Measurements from ENCODE around the gene APOBEC2. TPM values are rescaled to one million over a fixed set of nuclear protein-coding genes. Genes with fewer than 3 reads are reported as not detected.

APOBEC2 gene
- polyA plus RNA-seq, 2 of the 4 experiments (the other 2 are of a cell fraction) = not detected

GRCh38 chr6:41021832-41022231, 31.2 kb upstream of the APOBEC2 start:
- TF ChIP-seq, protein P1, sequence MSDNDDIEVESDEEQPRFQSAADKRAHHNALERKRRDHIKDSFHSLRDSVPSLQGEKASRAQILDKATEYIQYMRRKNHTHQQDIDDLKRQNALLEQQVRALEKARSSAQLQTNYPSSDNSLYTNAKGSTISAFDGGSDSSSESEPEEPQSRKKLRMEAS (IDR thresholded peaks at IDR 0.05) = peak; percentile 39; the same call in 1 of the 2 replicates
- no peak for TF ChIP-seq POLR2A (IDR thresholded peaks at IDR 0.05; ENCODE audit: low read length)
- peak; percentile 87 for TF ChIP-seq SMC3 (IDR thresholded peaks at IDR 0.05)
- TF ChIP-seq, protein P2, sequence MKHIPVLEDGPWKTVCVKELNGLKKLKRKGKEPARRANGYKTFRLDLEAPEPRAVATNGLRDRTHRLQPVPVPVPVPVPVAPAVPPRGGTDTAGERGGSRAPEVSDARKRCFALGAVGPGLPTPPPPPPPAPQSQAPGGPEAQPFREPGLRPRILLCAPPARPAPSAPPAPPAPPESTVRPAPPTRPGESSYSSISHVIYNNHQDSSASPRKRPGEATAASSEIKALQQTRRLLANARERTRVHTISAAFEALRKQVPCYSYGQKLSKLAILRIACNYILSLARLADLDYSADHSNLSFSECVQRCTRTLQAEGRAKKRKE (CRISPR knock-in tag; IDR thresholded peaks at IDR 0.05; ENCODE audit: low read depth) = no peak
- peak; percentile 87 to 88 for TF ChIP-seq RAD21 (conservative IDR thresholded peaks at IDR 0.05 in 1 of 2, IDR thresholded peaks at IDR 0.05 in 1 of 2)
- no peak for TF ChIP-seq FOSL2 (IDR thresholded peaks at IDR 0.05)
- peak; percentile 20; the same call in 1 of the 2 replicates for TF ChIP-seq FOSL2 (CRISPR knock-in tag; IDR thresholded peaks at IDR 0.05)
- TF ChIP-seq, protein P3, sequence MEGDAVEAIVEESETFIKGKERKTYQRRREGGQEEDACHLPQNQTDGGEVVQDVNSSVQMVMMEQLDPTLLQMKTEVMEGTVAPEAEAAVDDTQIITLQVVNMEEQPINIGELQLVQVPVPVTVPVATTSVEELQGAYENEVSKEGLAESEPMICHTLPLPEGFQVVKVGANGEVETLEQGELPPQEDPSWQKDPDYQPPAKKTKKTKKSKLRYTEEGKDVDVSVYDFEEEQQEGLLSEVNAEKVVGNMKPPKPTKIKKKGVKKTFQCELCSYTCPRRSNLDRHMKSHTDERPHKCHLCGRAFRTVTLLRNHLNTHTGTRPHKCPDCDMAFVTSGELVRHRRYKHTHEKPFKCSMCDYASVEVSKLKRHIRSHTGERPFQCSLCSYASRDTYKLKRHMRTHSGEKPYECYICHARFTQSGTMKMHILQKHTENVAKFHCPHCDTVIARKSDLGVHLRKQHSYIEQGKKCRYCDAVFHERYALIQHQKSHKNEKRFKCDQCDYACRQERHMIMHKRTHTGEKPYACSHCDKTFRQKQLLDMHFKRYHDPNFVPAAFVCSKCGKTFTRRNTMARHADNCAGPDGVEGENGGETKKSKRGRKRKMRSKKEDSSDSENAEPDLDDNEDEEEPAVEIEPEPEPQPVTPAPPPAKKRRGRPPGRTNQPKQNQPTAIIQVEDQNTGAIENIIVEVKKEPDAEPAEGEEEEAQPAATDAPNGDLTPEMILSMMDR (IDR thresholded peaks at IDR 0.05) = peak; percentile 65
- Histone ChIP-seq H3K4me1 (peaks cover 30% of the 10 kb centered on the region), H3K9me3 (peaks cover 6% of the 10 kb centered on the region; the same call in 1 of the 3 replicates), H3K4me3 (no peak overlapping the region), H3K27ac (peak overlapping the region; percentile 74 to 80), H3K4me2 (peak overlapping the region; percentile 62)
- no peak for FAIRE-seq
- POLR2A ChIA-PET = no interaction called here
- peak; percentile 98 for ATAC-seq
- CTCF ChIA-PET = interaction anchor here (0.6 to 8.0 kb wide), 12 partner anchors 15 to 175 kb away, joined by 3 to 71 read pairs (median 4); partner anchors contain the start of gene UNC5CL
- WGBS (ENCODE audit: missing lambda C conversion rate) = 17% methylated on average over 3 of the region's 3 CpGs
- peak; percentile 45 to 83 for DNase-seq (ENCODE audit: low read depth in 1 of 2, low spot score in 1 of 2)

DNA sequence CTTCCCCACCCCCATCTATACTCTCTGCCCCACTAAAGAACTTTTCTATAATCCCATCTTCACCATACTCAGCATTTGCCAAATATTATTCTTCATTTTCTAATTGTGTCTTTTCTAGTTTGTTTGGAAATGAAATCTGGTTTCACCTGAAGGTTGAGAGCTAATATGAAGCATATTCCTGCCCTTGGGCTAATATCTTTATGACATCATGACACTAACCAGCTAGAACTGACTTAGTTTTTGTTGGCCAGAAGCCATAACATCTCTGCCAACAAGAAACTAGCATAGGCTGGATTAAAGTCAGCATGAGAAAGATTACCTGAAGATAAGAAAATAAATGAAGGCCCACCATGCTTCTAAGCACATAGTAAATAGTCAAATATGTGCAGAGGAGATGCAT, 30.7 kb upstream of the APOBEC2 start:
- Histone ChIP-seq H3K9me3 (peaks cover 6% of the 10 kb centered on the region; the same call in 1 of the 3 replicates), H3K27ac (peak overlapping the region; percentile 74 to 80), H3K4me2 (peak overlapping the region; percentile 62), H3K4me3 (no peak overlapping the region), H3K4me1 (peaks cover 27% of the 10 kb centered on the region)
- DNase-seq (ENCODE audit: low read depth in 1 of 2, low spot score in 1 of 2) (no peak), FAIRE-seq (no peak), ATAC-seq (0 out of 6 replicates have a peak, but pooled peaks of 1 of the 2 experiments have one; percentile 12)
- TF ChIP-seq MAZ (IDR thresholded peaks at IDR 0.05; ENCODE audit: borderline replicate concordance, low read depth, low read length) = no peak
- TF ChIP-seq, protein P3 (IDR thresholded peaks at IDR 0.05) = no peak
- TF ChIP-seq, protein P4, sequence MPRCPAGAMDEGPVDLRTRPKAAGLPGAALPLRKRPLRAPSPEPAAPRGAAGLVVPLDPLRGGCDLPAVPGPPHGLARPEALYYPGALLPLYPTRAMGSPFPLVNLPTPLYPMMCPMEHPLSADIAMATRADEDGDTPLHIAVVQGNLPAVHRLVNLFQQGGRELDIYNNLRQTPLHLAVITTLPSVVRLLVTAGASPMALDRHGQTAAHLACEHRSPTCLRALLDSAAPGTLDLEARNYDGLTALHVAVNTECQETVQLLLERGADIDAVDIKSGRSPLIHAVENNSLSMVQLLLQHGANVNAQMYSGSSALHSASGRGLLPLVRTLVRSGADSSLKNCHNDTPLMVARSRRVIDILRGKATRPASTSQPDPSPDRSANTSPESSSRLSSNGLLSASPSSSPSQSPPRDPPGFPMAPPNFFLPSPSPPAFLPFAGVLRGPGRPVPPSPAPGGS (IDR thresholded peaks at IDR 0.05) = no peak
- TF ChIP-seq CHD2 (IDR thresholded peaks at IDR 0.05; ENCODE audit: low read length, partially characterized antibody) = no peak
- no peak for TF ChIP-seq CBX2 (IDR thresholded peaks at IDR 0.05; ENCODE audit: borderline replicate concordance, low read depth)
- POLR2A ChIA-PET = no interaction called here
- CTCF ChIA-PET = interaction anchor here (0.6 to 8.0 kb wide), 12 partner anchors 14 to 409 kb away, joined by 3 to 71 read pairs (median 4); partner anchors contain the start of gene UNC5CL

- no peak for TF ChIP-seq USF2 (IDR thresholded peaks at IDR 0.05)
- no peak for TF ChIP-seq PBX3 (IDR thresholded peaks at IDR 0.05)
- TF ChIP-seq JUNB (IDR thresholded peaks at IDR 0.05) = no peak
- TF ChIP-seq MYC (IDR thresholded peaks at IDR 0.05; ENCODE audit: borderline replicate concordance, low read length) = no peak
- no peak for TF ChIP-seq SMC3 (IDR thresholded peaks at IDR 0.05)
- TF ChIP-seq ZC3H11A (IDR thresholded peaks at IDR 0.05) = no peak
- TF ChIP-seq KDM1A (IDR thresholded peaks at IDR 0.05; ENCODE audit: low read depth) = no peak
- TF ChIP-seq HES2 (IDR thresholded peaks at IDR 0.05) = no peak
- TF ChIP-seq FOSL2 (IDR thresholded peaks at IDR 0.05) = no peak
- no peak for TF ChIP-seq FOSL2 (CRISPR knock-in tag; IDR thresholded peaks at IDR 0.05)
- no peak for TF ChIP-seq EP300 (IDR thresholded peaks at IDR 0.05)
- no peak for TF ChIP-seq POLR2A (IDR thresholded peaks at IDR 0.05; ENCODE audit: low read length)
- no peak overlapping the region; the same call in 2 of the 3 replicates for H3K4me2 ChIP-seq
- FAIRE-seq = no peak
- no peak for DNase-seq (ENCODE audit: low read depth in 1 of 2, low spot score in 1 of 2)
- peak overlapping the region; percentile 74 to 80; a peak in 5 of 6 replicates for H3K27ac ChIP-seq
- peaks cover 31% of the 10 kb centered on the region for H3K4me1 ChIP-seq
- ChIA-PET CTCF (interaction anchor here (0.9 to 8.0 kb wide), 8 partner anchors 15 to 410 kb away, joined by 3 to 71 read pairs (median 4); partner anchors contain the start of gene UNC5CL), POLR2A (no interaction called here)
- H3K4me3 ChIP-seq = no peak overlapping the region
- H3K9me3 ChIP-seq = peaks cover 3% of the 10 kb centered on the region; the same call in 1 of the 3 replicates
- no peak for ATAC-seq
- WGBS (ENCODE audit: missing lambda C conversion rate) = 95% methylated on average over 3 of the region's 3 CpGs
Measured at GRCh38 chr6:41023114-41023513, 29.9 kb upstream of the APOBEC2 start.
